GM18520 (cell line): ENCODE measurements around the gene MMP13.
"Not testable (repeated sequence)": the region's sequence is repeated elsewhere in the genome, so short reads cannot be mapped to it uniquely, and the experiment has no call there.

Source experiments
- ATAC-seq: cut with Tn5 transposase; IDR thresholded peaks from one replicate; pipeline ENCODE4 v1.9.1; 2021; ENCODE audit not compliant: unreplicated experiment

The MMP13 gene

GRCh38 chr11:102936864-102937509 is 18.5 kb downstream of the MMP13 start:
- ATAC-seq, result no peak

GRCh38 chr11:102935514-102935913 is 20.0 kb downstream of the MMP13 start:
- ATAC-seq, result no peak

- ATAC-seq, result no peak
Measured at GRCh38 chr11:102934735-102935134, 20.8 kb downstream of the MMP13 start.

DNA sequence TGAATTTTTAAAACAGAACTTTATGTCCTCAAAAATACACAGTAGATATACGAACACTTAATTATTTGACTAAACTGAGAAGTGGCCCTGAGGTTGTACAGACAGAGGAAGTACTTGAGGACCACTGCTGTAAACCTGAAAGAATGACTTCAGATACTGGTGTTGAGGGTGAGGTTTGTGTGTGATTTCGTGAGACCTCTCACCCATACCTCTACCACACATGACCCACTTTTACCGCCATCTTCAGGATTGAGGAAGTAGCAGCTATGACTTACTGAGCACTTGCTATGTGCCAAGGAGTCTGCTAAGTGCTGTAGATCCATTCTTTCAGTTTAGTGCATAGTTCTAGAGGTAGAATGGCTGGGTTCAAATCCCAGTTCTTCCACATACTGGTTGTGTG is 21.9 kb downstream of the MMP13 start:
- ATAC-seq, result peak; percentile 41

GRCh38 chr11:102932678-102933077 is 22.9 kb downstream of the MMP13 start:
- no peak for ATAC-seq

DNA sequence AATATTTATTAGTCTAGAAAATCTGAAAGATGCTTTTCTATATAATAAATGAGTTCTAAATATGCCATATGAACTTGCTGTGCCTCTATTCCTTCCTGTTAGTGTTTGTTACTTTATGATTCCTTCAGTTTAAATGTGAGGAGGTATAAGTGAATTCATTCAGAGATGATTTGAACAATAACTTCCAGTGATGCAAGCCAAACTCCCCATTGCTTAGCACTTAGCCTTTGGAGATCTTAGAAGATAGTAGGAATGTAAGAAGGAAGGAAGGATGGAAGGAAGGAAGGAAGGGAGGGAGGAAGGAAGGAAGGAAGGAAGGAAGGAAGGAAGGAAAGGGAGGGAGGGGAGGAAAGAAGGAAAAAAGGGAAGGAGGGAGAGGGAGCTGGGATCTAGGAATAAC is 25.1 kb downstream of the MMP13 start:
- no peak for ATAC-seq

GRCh38 chr11:102929972-102930371 is 25.6 kb downstream of the MMP13 start:
- ATAC-seq, result no peak

- ATAC-seq, result no peak
Measured at GRCh38 chr11:102929166-102929565, 26.4 kb downstream of the MMP13 start.

GRCh38 chr11:102928247-102928646 is 27.3 kb downstream of the MMP13 start:
- ATAC-seq, result no peak

DNA sequence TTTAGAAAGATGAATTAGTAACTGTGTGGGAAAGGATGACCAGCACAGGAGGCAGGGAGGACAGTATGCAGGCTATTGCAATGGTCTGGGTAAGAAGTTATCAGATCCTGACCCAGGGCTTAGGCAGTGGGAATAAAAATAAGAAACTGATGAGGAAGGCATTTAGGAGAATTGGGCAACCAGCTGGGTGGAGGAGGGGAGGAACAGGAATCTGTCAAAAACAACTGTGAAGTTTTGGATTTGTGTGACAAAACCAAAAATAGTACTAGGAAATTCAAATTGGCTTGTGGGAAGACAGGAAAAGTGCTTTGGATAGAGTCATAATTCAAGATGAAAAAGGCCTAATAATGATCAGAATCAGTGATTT is 27.9 kb downstream of the MMP13 start:
- no peak for ATAC-seq

- ATAC-seq, result no peak
Measured at GRCh38 chr11:102926961-102927623, 28.4 kb downstream of the MMP13 start.

DNA sequence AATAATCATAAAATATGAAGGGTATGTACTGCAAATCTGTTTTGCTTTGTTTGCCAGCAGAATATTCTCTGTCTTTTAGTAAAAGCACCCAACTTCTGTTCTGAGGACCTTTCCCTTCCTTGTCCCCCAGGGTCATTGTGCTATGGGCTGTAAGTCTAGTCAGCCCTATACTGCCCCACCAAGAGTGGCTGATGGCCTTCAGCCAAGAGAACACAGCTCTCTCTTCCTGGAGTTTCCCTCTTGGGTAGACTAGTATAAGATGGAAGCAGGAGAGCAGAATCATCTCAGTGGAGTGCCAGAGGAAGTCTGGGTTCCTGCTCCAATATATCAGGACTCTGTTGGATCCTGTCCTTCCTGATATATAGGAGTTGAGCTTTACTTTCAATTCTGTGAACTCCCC is 29.0 kb downstream of the MMP13 start:
- no peak for ATAC-seq

DNA sequence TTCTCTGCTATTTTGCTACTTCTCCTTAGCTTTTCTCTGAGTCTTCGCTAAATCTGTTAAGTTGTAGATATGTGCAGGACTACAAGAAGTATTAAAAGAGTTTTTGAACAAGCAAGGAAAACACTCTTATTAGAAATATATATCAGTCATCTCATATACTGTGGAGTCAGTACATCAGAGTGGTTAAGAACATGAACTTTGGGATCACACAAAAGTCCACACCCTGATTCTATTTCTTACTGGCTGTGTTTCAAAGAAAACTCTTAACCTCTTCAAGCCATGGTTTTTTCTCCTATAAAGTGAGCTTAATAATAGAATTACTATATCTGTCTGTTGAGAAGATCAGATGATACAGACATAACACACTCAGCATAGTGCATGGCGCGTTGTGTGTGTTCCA is 29.5 kb downstream of the MMP13 start:
- ATAC-seq, result no peak

- no peak for ATAC-seq
Measured at GRCh38 chr11:102924851-102925380, 30.6 kb downstream of the MMP13 start.

DNA sequence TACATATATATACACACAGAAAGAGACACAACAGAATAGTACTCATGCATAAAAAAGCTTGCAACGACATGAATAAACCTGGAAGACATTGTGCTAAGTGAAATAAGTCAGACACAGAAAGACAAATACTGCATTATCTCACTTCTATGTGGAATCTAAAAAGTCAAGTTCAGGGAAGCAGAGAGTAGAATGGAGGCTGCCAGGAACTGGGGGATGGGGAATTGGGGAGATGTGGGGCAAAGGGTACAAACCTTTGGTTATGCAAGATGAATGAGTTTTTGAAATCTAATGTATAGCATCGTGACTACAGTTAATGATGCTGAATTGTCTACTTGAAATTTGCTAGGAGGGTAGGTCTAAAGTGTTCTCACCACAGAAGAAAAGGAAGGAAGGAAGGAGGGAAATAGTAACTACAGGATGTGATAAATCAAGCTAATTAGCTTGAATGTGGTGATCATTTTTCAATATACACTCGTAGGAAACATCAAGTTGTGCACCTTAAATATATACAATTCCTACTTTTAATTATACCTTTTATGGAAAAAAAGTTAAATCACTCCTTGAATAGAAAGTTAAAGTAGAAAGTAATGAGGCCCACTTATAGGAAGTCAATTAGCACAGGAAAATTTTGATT is 33.8 kb downstream of the MMP13 start:
- ATAC-seq, result no peak

DNA sequence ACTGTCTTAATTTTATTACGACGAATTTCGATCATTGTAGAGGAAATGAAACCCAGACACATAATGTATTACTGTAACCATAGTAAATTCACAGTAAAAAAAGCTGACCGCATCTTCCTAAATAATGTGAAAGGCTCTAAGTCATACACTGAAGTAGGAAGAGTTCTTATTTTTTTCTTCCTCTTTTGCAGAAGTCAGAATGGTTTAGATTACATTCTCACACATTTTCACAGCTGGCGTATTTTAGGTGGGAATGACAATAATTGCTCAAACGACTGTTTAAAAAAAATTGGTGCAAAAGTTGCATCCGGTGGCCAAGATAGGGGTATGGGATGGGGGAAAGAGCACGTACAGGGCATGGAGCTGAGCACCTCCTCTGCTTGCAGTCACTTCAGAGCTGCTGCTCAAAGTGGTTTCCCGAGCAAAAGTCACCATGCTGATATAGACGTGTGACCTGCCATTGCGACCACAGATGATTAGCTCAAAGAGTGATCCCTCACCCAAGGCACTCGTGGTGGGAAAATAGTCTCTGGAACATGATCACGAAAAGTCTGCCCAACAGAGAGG is 35.3 kb downstream of the MMP13 start:
- peak; percentile 62 for ATAC-seq

- ATAC-seq, result no peak
Measured at GRCh38 chr11:102915044-102915375, 40.5 kb downstream of the MMP13 start.

DNA sequence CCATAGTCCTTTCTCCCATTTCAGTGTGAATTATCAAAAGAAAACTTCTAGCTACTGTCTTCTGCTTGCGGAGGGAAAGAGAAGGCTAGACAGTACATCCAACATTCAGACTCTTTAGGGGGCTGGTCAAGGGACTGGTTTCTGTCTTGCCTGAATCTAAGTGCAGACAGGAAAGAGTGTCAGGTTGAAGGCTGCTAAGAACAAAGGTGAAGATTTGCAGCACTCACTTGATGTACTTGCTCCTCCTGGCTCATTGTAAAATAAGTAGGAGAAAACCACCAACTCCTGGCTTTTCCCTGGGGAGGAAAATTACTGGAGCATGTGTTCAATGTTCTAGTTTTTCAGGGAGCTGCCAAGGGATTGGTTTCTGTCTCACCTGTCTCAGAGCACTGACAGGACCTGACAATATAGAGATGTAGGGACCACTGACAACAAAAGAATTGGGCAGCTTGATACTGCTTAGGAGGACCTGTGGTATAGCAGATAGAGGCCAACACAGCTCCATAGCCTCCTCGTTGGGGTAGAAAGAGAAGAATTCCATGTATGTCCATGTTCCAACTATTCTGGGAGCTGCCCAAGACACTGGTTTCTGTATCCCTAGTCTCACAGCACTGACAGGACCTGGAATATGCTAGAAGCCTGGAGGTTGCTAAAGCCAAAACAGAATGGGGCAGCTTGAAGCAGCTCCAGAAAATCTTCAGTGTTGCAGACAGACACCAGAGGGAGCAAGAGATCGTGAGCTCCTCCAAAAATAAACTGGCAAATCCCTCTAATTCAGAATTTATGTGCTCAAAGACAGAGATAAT is 41.1 kb downstream of the MMP13 start:
- ATAC-seq, result no peak

DNA sequence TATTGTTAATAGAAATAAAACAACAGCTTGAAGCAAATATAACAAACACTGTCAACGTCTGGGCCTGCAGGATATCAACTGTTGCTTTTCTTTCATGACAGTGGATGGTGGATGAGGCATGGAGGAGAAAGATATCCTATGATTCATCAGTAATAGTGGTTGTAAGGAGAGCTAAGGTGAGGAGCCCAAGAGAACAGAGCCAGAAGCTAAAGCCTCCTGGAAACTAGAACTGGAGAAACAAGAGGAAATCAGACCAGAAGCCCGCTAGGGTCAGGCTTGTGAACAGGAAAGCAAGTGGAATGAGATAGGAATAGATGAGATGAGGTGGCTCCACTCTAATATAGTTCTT is 43.1 kb downstream of the MMP13 start:
- ATAC-seq, result no peak

- no peak for ATAC-seq
Measured at GRCh38 chr11:102911758-102912481, 43.6 kb downstream of the MMP13 start.

GRCh38 chr11:102905848-102906247 is 49.7 kb downstream of the MMP13 start:
- ATAC-seq, result not testable (repeated sequence)
